Measurements from ENCODE around the gene TMEM69. TPM values are rescaled to one million over a fixed set of nuclear protein-coding genes. Genes with fewer than 3 reads are reported as not detected.
"Not testable (repeated sequence)": the region's sequence is repeated elsewhere in the genome, so short reads cannot be mapped to it uniquely, and the experiment has no call there.

TMEM69 gene
- polyA plus RNA-seq, 1 donor from 2014 or later, result 28.6 TPM

DNA sequence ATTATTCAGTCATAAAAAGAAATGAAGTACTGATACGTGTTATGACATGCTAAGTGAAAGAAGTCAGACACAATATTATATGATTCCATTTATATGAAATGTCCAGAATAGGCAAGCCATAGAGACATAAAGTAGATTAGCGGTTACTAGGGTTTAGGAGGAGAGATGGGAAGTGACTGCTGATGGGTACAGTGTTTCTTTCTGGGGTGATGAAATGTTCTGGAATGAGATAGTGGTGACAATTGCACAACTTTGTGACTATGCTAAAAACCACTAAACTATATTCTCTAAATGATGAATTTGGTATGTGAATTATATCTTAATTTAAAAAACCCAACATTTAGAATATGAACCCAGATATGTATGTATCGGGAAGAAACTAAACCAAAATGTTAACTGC, 34.8 kb downstream of the TMEM69 start:
- Histone ChIP-seq H3K27me3 (ENCODE audit: insufficient read depth, low read depth, low read length) (no peaks in the 10 kb centered on the region), H3K9me2 (ENCODE audit: insufficient read depth, low read length) (no peaks in the 10 kb centered on the region), H3K4me2 (ENCODE audit: low read length) (no peak overlapping the region), H3K79me2 (replicated peaks; ENCODE audit: insufficient read depth, low read length) (no peaks in the 10 kb centered on the region), H3K27ac (ENCODE audit: low read length) (no peak overlapping the region), H3F3A (ENCODE audit: insufficient read depth, low read length, poor library complexity, severe bottlenecking) (no peaks in the 10 kb centered on the region), H3K9me3 (ENCODE audit: low read length) (no peaks in the 10 kb centered on the region), H3K36me3 (ENCODE audit: insufficient read depth, low read length) (no peaks in the 10 kb centered on the region), H3K9ac (ENCODE audit: low read length) (no peak overlapping the region), H3K4me3 (ENCODE audit: low read length) (no peak overlapping the region), H2AFZ (ENCODE audit: low read depth, low read length) (no peak overlapping the region), H4K20me1 (ENCODE audit: insufficient read depth) (no peaks in the 10 kb centered on the region)
- TF ChIP-seq MXI1 (conservative IDR thresholded peaks at IDR 0.05; ENCODE audit: poor library complexity, severe bottlenecking), result no peak
- no peak for TF ChIP-seq POLR2AphosphoS5 (IDR thresholded peaks at IDR 0.05)
- no peak for TF ChIP-seq SMC3 (conservative IDR thresholded peaks at IDR 0.05; ENCODE audit: poor library complexity)
- TF ChIP-seq TAF1 (IDR thresholded peaks at IDR 0.05; ENCODE audit: low read depth), result no peak
- TF ChIP-seq, protein P1, sequence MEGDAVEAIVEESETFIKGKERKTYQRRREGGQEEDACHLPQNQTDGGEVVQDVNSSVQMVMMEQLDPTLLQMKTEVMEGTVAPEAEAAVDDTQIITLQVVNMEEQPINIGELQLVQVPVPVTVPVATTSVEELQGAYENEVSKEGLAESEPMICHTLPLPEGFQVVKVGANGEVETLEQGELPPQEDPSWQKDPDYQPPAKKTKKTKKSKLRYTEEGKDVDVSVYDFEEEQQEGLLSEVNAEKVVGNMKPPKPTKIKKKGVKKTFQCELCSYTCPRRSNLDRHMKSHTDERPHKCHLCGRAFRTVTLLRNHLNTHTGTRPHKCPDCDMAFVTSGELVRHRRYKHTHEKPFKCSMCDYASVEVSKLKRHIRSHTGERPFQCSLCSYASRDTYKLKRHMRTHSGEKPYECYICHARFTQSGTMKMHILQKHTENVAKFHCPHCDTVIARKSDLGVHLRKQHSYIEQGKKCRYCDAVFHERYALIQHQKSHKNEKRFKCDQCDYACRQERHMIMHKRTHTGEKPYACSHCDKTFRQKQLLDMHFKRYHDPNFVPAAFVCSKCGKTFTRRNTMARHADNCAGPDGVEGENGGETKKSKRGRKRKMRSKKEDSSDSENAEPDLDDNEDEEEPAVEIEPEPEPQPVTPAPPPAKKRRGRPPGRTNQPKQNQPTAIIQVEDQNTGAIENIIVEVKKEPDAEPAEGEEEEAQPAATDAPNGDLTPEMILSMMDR (IDR thresholded peaks at IDR 0.05; ENCODE audit: poor library complexity, severe bottlenecking), result no peak
- no peak for TF ChIP-seq EP300 (conservative IDR thresholded peaks at IDR 0.05; ENCODE audit: poor library complexity, severe bottlenecking)
- no peak for TF ChIP-seq EZH2 (IDR thresholded peaks at IDR 0.05; ENCODE audit: borderline replicate concordance, insufficient read depth, low read length, poor library complexity, severe bottlenecking)
- no peak for TF ChIP-seq RAD21 (conservative IDR thresholded peaks at IDR 0.05)

DNA sequence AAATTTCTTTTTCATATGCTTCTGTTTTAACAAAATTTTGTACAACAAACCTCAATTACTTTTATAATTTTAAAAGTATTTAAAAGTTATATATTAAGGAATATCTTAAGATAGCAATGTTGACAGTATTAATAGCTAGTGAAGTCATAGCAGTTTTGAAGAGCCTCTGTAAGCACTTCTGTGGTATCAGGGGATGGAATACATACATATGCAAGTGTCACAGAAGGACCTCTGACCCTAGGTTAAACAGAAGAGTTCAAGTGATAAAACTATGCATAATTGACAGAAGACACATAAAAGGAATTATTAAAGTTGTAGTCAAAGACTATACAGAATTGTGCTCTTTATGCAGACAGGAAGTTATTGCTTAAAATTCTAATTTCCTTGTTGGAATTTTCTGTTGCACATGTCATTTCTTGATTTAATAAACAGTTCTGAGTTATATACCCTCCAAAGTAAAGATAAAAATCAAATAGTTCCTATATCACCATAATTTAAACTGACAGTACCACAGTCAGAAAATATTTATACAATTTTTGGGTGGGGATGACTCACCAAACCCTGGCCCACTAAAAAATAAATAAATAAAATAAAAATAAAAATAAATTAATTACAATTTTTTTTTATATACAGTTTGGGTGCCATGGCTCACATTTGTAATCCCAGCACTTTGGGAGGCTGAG, 35.4 kb downstream of the TMEM69 start:
- H4K20me1 ChIP-seq (ENCODE audit: insufficient read depth), result no peaks in the 10 kb centered on the region
- no peaks in the 10 kb centered on the region for H3K79me2 ChIP-seq (replicated peaks; ENCODE audit: insufficient read depth, low read length)
- H2AFZ ChIP-seq (ENCODE audit: low read depth, low read length), result no peak overlapping the region
- H3F3A ChIP-seq (ENCODE audit: insufficient read depth, low read length, poor library complexity, severe bottlenecking), result no peaks in the 10 kb centered on the region
- no peaks in the 10 kb centered on the region for H3K36me3 ChIP-seq (ENCODE audit: insufficient read depth, low read length)
- TF ChIP-seq EZH2 (IDR thresholded peaks at IDR 0.05; ENCODE audit: borderline replicate concordance, insufficient read depth, low read length, poor library complexity, severe bottlenecking), result no peak
- TF ChIP-seq, protein P2, sequence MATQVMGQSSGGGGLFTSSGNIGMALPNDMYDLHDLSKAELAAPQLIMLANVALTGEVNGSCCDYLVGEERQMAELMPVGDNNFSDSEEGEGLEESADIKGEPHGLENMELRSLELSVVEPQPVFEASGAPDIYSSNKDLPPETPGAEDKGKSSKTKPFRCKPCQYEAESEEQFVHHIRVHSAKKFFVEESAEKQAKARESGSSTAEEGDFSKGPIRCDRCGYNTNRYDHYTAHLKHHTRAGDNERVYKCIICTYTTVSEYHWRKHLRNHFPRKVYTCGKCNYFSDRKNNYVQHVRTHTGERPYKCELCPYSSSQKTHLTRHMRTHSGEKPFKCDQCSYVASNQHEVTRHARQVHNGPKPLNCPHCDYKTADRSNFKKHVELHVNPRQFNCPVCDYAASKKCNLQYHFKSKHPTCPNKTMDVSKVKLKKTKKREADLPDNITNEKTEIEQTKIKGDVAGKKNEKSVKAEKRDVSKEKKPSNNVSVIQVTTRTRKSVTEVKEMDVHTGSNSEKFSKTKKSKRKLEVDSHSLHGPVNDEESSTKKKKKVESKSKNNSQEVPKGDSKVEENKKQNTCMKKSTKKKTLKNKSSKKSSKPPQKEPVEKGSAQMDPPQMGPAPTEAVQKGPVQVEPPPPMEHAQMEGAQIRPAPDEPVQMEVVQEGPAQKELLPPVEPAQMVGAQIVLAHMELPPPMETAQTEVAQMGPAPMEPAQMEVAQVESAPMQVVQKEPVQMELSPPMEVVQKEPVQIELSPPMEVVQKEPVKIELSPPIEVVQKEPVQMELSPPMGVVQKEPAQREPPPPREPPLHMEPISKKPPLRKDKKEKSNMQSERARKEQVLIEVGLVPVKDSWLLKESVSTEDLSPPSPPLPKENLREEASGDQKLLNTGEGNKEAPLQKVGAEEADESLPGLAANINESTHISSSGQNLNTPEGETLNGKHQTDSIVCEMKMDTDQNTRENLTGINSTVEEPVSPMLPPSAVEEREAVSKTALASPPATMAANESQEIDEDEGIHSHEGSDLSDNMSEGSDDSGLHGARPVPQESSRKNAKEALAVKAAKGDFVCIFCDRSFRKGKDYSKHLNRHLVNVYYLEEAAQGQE (IDR thresholded peaks at IDR 0.05; ENCODE audit: borderline replicate concordance), result no peak
- TF ChIP-seq EP300 (conservative IDR thresholded peaks at IDR 0.05; ENCODE audit: poor library complexity, severe bottlenecking), result no peak
- TF ChIP-seq, protein P1 (IDR thresholded peaks at IDR 0.05; ENCODE audit: poor library complexity, severe bottlenecking), result no peak
- no peak for TF ChIP-seq TAF1 (IDR thresholded peaks at IDR 0.05; ENCODE audit: low read depth)
- TF ChIP-seq RAD21 (conservative IDR thresholded peaks at IDR 0.05), result no peak
- TF ChIP-seq POLR2AphosphoS5 (IDR thresholded peaks at IDR 0.05), result no peak
- TF ChIP-seq MXI1 (conservative IDR thresholded peaks at IDR 0.05; ENCODE audit: poor library complexity, severe bottlenecking), result no peak
- TF ChIP-seq SMC3 (conservative IDR thresholded peaks at IDR 0.05; ENCODE audit: poor library complexity), result no peak
- H3K27me3 ChIP-seq (ENCODE audit: insufficient read depth, low read depth, low read length), result no peaks in the 10 kb centered on the region
- no peaks in the 10 kb centered on the region for H3K9me2 ChIP-seq (ENCODE audit: insufficient read depth, low read length)
- no peak overlapping the region for H3K4me3 ChIP-seq (ENCODE audit: low read length)
- H3K9me3 ChIP-seq (ENCODE audit: low read length), result no peaks in the 10 kb centered on the region
- no peak overlapping the region for H3K9ac ChIP-seq (ENCODE audit: low read length)
- H3K4me2 ChIP-seq (ENCODE audit: low read length), result no peak overlapping the region
- H3K27ac ChIP-seq (ENCODE audit: low read length), result no peak overlapping the region

DNA sequence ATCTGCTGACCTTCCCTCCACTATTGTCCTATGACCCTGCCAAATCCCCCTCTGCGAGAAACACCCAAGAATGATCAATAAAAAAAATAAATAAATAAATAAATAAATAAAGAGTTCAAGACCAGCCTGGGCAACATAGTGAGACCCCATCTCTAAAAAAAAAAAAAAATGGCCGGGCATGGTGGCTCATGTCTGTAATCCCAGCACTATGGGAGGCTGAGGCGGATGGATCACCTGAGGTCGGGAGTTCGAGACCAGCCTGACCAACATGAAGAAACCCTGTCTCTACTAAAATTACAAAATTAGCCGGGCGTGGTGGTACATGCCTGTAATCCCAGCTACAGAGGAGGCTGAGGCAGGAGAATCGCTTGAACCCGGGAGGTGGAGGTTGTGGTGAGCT, 38.0 kb downstream of the TMEM69 start:
- H3K27ac ChIP-seq (ENCODE audit: low read length); H3K9me3 ChIP-seq (ENCODE audit: low read length); H3F3A ChIP-seq (ENCODE audit: insufficient read depth, low read length, poor library complexity, severe bottlenecking); H3K4me3 ChIP-seq (ENCODE audit: low read length); H2AFZ ChIP-seq (ENCODE audit: low read depth, low read length); H3K4me2 ChIP-seq (ENCODE audit: low read length); H4K20me1 ChIP-seq (ENCODE audit: insufficient read depth); H3K9me2 ChIP-seq (ENCODE audit: insufficient read depth, low read length); H3K27me3 ChIP-seq (ENCODE audit: insufficient read depth, low read depth, low read length); H3K36me3 ChIP-seq (ENCODE audit: insufficient read depth, low read length); H3K9ac ChIP-seq (ENCODE audit: low read length); H3K79me2 ChIP-seq (replicated peaks; ENCODE audit: insufficient read depth, low read length): not testable (repeated sequence)

All from neural cell (in vitro differentiated cells).